NT2/D1 (cell line): Measurements from ENCODE around the gene ATXN7L2.
A peak's percentile ranks its signal among the peaks of the same experiment; 100 is the strongest.

Experiments
- DNase-seq: peaks from one replicate; pipeline ENCODE4 v3.0.0-alpha.2; 2011; ENCODE audit warnings: low read depth, low spot score
- H3K27me3 ChIP-seq: 2 replicates; pipeline ENCODE4 v1.6.0; 2011; ENCODE audit warnings: mild to moderate bottlenecking; ENCODE audit not compliant: insufficient read length, insufficient read depth
- H3K36me3 ChIP-seq: 2 replicates; pipeline ENCODE4 v1.6.1; 2011; ENCODE audit warnings: mild to moderate bottlenecking, low read length, mixed read lengths; ENCODE audit not compliant: insufficient read depth, insufficient read length
- H3K4me1 ChIP-seq: 2 replicates; pipeline ENCODE4 v1.5.1; 2011; ENCODE audit not compliant: insufficient read depth, insufficient read length
- H3K4me3 ChIP-seq: 2 replicates; pipeline ENCODE4 v1.5.1; 2011; ENCODE audit warnings: low read depth; ENCODE audit not compliant: insufficient read length
- H3K9ac ChIP-seq: 2 replicates; pipeline ENCODE4 v1.6.0; 2011; ENCODE audit warnings: low read depth; ENCODE audit not compliant: insufficient read length
- H3K9me3 ChIP-seq: 2 replicates; pipeline ENCODE4 v1.5.1; 2011; ENCODE audit warnings: mild to moderate bottlenecking, low read length; ENCODE audit not compliant: insufficient read depth
- SUZ12 ChIP-seq: IDR thresholded peaks from 2 replicates; pipeline ENCODE4 v1.6.1; 2011; ENCODE audit not compliant: insufficient read length, insufficient read depth; ENCODE audit errors: extremely low read depth
- YY1 ChIP-seq: IDR thresholded peaks from 2 replicates; pipeline ENCODE4 v1.6.1; 2011; ENCODE audit not compliant: insufficient read length, insufficient read depth
- ZNF274 ChIP-seq: IDR thresholded peaks from 2 replicates; pipeline ENCODE4 v1.6.1; 2011; ENCODE audit warnings: mild to moderate bottlenecking, low read depth, low read length

Gene ATXN7L2

DNA sequence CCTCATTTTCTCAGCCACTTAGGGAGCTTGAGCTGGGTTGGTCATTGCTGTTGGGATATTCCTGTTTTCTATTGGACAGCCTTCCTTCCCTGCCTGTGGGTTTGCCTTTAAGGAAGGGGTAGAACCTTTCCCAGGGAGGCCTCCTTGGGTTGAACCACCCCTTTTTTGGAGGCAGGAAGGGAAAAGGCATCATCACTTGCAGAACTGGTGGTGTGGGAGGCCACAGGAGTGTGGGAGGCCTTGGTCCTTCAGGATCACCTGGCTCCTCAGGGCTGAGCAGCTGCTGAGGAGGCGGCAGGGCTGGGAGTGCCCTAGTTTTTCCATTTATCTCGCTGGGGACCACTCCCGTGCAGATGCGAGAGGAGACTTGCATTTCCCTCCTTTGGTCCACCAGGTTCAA, 9.5 kb downstream of the ATXN7L2 start:
- Histone ChIP-seq H3K9ac (peak overlapping the region; percentile 37), H3K36me3 (peaks cover 57% of the 10 kb centered on the region), H3K4me1 (peaks cover 5% of the 10 kb centered on the region), H3K27me3 (no peaks in the 10 kb centered on the region), H3K9me3 (no peaks in the 10 kb centered on the region), H3K4me3 (no peak overlapping the region)
- TF ChIP-seq SUZ12 (no peak), YY1 (no peak), ZNF274 (no peak)
- DNase-seq = no peak

DNA sequence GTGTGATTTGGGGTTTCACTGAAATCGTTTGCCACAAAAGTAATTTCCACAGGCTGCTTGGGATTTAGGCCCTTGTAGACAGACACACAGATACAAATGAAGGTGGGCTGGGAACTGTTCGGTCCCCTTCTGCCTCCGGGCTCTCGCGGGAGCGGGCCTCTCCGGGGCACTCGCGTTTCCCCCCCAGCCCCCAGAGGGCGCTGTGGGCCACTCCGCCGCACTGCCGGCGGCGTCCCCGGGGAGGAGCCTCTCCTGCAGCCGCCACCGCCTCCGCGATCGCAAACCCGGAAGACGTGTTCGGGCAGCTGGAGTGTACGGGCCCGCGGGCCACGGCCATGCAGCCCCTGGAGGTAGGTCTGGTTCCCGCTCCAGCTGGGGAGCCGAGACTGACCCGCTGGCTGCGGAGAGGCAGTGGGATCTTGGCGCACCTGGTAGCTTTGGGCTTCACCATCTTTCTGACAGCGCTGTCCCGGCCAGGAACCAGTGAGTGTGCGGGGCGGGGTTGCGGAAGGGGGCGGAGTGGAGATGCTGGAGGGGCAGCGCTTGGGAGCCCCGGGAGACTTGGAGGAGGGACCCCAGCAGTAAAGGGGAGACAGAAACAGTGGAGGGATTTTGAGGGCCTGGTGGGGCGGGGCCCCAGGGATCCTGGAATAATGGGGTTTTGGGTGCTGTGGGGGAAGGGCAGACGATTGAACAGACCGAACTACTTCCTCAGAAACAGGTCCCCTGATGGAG, 10.3 kb downstream of the ATXN7L2 start, which contains the start of gene CYB561D1:
CYB561D1 (plus strand) TSS at position 290 of the 735 bp plus-strand sequence; CDS start at position 336, 46 bp downstream.
- H3K4me1 ChIP-seq = peaks cover 8% of the 10 kb centered on the region
- H3K9ac ChIP-seq = peak within 1 kb of the TSS; percentile 83
- peak; percentile 66 for DNase-seq
- H3K27me3 ChIP-seq = no peaks in the 10 kb centered on the region
- no peaks in the 10 kb centered on the region for H3K9me3 ChIP-seq
- peaks cover 50% of the 10 kb centered on the region for H3K36me3 ChIP-seq
- TF ChIP-seq YY1 (no peak), ZNF274 (no peak), SUZ12 (no peak)
- peak within 1 kb of the TSS; percentile 88 for H3K4me3 ChIP-seq

DNA sequence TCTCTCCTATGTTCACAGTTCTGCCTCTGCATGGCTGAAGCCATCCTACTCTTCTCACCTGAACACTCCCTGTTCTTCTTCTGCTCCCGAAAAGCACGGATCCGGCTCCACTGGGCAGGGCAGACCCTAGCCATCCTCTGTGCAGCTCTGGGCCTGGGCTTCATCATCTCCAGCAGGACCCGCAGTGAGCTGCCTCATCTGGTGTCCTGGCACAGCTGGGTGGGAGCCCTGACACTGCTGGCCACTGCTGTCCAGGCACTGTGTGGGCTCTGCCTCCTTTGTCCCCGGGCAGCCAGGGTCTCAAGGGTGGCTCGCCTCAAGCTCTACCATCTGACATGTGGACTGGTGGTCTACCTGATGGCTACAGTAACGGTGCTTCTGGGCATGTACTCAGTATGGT, 12.0 kb downstream of the ATXN7L2 start:
- Histone ChIP-seq H3K4me1 (peaks cover 18% of the 10 kb centered on the region), H3K27me3 (no peaks in the 10 kb centered on the region), H3K9me3 (peaks cover 9% of the 10 kb centered on the region; the same call in 1 of the 2 replicates), H3K9ac (no peak overlapping the region), H3K36me3 (peaks cover 33% of the 10 kb centered on the region), H3K4me3 (no peak overlapping the region)
- no peak for DNase-seq
- TF ChIP-seq SUZ12 = no peak
- TF ChIP-seq YY1 = no peak
- TF ChIP-seq ZNF274 = no peak

DNA sequence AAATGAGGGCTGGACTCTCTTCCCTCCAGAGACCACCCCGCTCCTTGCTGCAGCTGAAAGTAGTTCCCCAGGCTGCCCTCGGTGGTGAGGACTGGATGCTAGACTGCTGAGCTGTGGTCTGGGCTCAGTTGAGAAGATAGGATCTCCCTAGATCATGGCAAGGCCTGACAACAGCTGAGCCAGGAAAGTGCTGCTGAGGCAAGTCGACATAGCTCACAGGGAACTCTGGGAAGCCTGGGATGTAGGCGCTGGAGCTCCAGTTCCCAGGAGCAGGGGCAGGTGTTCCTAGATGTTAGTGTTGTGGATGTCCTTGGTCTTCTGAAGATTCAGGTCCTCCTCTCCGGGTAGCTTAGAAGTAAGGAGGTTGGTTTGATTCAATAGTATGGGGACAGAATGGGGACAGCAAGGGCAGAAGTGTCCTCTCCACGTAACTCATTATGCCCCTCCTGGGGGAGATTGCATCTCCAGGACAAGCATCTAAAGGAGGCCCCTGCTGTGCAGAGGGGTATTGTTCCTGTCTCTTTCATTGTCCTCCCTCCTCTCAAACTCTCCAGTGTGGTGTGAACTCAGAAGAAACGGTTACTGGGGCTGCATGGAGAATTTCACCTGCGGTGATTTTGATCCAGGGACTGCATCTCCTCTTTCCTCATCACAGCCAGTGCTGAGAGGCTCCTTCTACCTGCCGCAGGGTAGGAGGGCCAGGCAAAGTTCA, 13.9 kb downstream of the ATXN7L2 start:
- Histone ChIP-seq H3K9ac (no peak overlapping the region), H3K9me3 (peaks cover 9% of the 10 kb centered on the region; the same call in 1 of the 2 replicates), H3K27me3 (no peaks in the 10 kb centered on the region), H3K36me3 (peaks cover 16% of the 10 kb centered on the region), H3K4me3 (no peak overlapping the region), H3K4me1 (peaks cover 18% of the 10 kb centered on the region)
- no peak for DNase-seq
- no peak for TF ChIP-seq ZNF274
- no peak for TF ChIP-seq SUZ12
- TF ChIP-seq YY1 = no peak

DNA sequence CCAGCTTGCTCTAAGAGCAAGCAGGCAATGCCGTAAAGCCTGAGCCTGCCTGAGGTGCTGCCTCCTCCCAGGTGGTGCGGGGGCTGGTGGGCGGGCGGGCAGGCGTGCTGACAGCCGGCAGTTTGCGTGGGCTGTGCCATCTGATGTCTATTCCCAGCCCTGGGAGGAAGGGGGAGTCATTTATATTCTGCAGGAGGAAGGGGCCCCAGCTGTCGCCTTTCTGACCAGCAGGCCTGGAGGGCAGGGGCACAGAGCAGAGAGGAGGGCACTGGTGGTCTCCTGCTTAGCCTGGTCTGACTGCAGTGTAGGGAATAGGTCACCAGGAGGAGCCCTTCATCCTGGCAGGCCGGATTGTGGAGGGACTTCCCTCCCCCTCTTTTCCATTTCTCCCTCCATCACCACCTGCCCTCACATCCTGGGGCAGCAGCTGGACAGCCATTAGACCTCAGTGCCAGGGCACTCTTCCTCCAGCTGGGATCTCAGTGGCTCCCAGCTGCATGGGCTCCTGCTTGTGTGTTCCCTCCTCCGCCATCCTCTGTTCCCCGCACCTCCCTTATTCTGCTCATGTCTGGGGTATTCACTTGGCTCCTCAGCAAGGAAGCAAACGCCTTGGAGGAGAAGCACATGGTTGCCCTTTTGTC, 14.6 kb downstream of the ATXN7L2 start:
- Histone ChIP-seq H3K9me3 (peaks cover 9% of the 10 kb centered on the region; the same call in 1 of the 2 replicates), H3K27me3 (no peaks in the 10 kb centered on the region), H3K4me3 (no peak overlapping the region), H3K9ac (no peak overlapping the region), H3K4me1 (peaks cover 18% of the 10 kb centered on the region), H3K36me3 (peaks cover 16% of the 10 kb centered on the region)
- DNase-seq = no peak
- no peak for TF ChIP-seq SUZ12
- TF ChIP-seq YY1 = no peak
- no peak for TF ChIP-seq ZNF274

DNA sequence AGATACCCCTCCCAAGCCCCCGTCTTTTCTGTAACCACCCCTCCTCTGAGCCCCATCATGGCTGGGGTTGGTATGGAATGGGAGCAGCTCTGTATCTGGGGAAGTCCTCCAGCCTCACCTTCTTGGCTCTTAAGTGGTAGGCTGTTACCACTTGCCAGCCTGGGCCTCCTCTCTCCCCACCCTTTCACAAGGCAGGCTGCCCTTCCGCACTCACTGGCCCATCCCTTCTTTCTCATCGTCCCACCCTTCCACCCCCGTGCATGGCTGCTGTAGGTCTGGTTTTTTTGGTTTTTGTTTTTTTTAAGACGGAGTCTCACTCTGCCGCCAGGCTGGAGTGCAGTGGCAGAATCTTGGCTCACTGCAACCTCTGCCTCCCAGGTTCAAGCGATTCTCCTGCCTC, 15.4 kb downstream of the ATXN7L2 start:
- Histone ChIP-seq H3K9me3 (peaks cover 9% of the 10 kb centered on the region; the same call in 1 of the 2 replicates), H3K4me1 (peaks cover 18% of the 10 kb centered on the region), H3K4me3 (no peak overlapping the region), H3K36me3 (peaks cover 16% of the 10 kb centered on the region), H3K27me3 (no peaks in the 10 kb centered on the region), H3K9ac (peak overlapping the region; percentile 12)
- DNase-seq = no peak
- no peak for TF ChIP-seq YY1
- TF ChIP-seq SUZ12 = no peak
- TF ChIP-seq ZNF274 = no peak
